HG03457 (cell line): ENCODE measurements around the gene NEUROD4.

Source experiments
- ATAC-seq: cut with Tn5 transposase; IDR thresholded peaks from one replicate; pipeline ENCODE4 v1.9.1; 2021; ENCODE audit warnings: moderate number of reproducible peaks; ENCODE audit not compliant: unreplicated experiment

The NEUROD4 gene

GRCh38 chr12:55058082-55058481, 38.3 kb downstream of the NEUROD4 start:
- no peak for ATAC-seq

- ATAC-seq, result no peak
Measured at GRCh38 chr12:55058776-55059175, 39.0 kb downstream of the NEUROD4 start.

- peak; percentile 99 for ATAC-seq
Measured at GRCh38 chr12:55060470-55060869, 40.7 kb downstream of the NEUROD4 start.

GRCh38 chr12:55061024-55061423, 41.2 kb downstream of the NEUROD4 start:
- no peak for ATAC-seq

GRCh38 chr12:55063291-55063690, 43.5 kb downstream of the NEUROD4 start:
- ATAC-seq, result no peak

- no peak for ATAC-seq
Measured at GRCh38 chr12:55065535-55065934, 45.8 kb downstream of the NEUROD4 start.

- no peak for ATAC-seq
Measured at GRCh38 chr12:55067701-55068100, 47.9 kb downstream of the NEUROD4 start.

- peak; percentile 57 for ATAC-seq
Measured at GRCh38 chr12:55068416-55069010, 48.7 kb downstream of the NEUROD4 start.

GRCh38 chr12:55072083-55072482, 52.3 kb downstream of the NEUROD4 start:
- ATAC-seq, result no peak

GRCh38 chr12:55073043-55074022, 53.6 kb downstream of the NEUROD4 start:
- no peak for ATAC-seq

- no peak for ATAC-seq
Measured at GRCh38 chr12:55074806-55075205, 55.0 kb downstream of the NEUROD4 start.
